PC-9 (cell line): ENCODE measurements around the gene POPDC2.

ENCODE experiments used
- CTCF ChIP-seq: fragments of 200-600 bp; sonication (generic); conservative IDR thresholded peaks from 2 replicates; pipeline ENCODE4 v1.6.1; 2017; ENCODE audit warnings: mixed run types, antibody characterized with exemption, mild to moderate bottlenecking, moderate library complexity
- EZH2 ChIP-seq: fragments of 200-600 bp; sonication (generic); IDR thresholded peaks from 2 replicates; pipeline ENCODE4 v1.8.0; 2017; ENCODE audit warnings: antibody characterized with exemption, low read depth

DNA sequence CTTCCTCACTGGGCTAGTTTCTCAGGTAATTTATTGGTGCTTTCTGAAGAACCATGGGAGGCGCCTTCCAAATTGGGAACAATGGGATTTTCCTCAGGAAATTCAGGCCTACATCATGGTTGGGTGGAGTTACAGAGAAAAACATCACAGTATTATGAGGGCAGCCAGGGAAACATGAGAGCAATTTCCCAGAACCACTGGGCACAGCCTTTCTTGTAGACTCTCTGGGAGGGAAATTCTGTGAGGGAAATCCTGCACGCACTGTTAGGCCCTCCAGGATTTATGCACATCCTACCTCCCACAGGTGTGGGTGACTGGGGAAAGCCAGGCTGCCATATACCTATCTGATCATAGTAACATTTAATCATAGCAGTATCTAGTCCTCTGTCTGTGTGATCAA, 13.2 kb downstream of the POPDC2 start:
- TF ChIP-seq CTCF (no peak), EZH2 (no peak)
